Measurements from ENCODE around the gene MX1. TPM values are rescaled to one million over a fixed set of nuclear protein-coding genes. Genes with fewer than 3 reads are reported as not detected.
"Not testable (repeated sequence)": the region's sequence is repeated elsewhere in the genome, so short reads cannot be mapped to it uniquely, and the experiment has no call there.

The MX1 gene
- total RNA-seq, 1 experiment from 2014 or later: 1.2 TPM

GRCh38 chr21:41411449-41412089 is 14.5 kb upstream of the MX1 start:
- intact Hi-C loops (cut with micrococcal nuclease; ENCODE audit: unreplicated experiment): no loop called here

GRCh38 chr21:41417505-41417904 is 8.5 kb upstream of the MX1 start:
- DNase-seq (ENCODE audit: low spot score); CTCF ChIA-PET; H3K36me3 ChIP-seq (ENCODE audit: insufficient read depth, low read length, poor library complexity, severe bottlenecking); H3K27ac ChIP-seq (ENCODE audit: low read depth, low read length, poor library complexity, severe bottlenecking); POLR2A ChIA-PET (ENCODE audit: low non-redundant PET); BruUV-seq (replicated peaks); intact Hi-C loops (cut with micrococcal nuclease; ENCODE audit: unreplicated experiment); H3K4me1 ChIP-seq (ENCODE audit: insufficient read depth, low read length, poor library complexity, severe bottlenecking); H3K27me3 ChIP-seq (replicated peaks; ENCODE audit: insufficient read depth, low read depth, low read length, poor library complexity); H3K4me3 ChIP-seq (ENCODE audit: low read depth, low read length, poor library complexity, severe bottlenecking); H3K9me3 ChIP-seq (ENCODE audit: low read depth, low read length, poor library complexity, severe bottlenecking): not testable (repeated sequence)

More at GRCh38 chr21:41411449-41412089, 14.5 kb upstream of the MX1 start:
- CTCF ChIA-PET: interaction anchor here (0.7 kb wide), 1 partner anchor 28 kb away, joined by 3 read pairs; no protein-coding TSS in a partner anchor
- no TSS peak for BruUV-seq (replicated peaks)
- POLR2A ChIA-PET (ENCODE audit: low non-redundant PET): no interaction called here
- DNase-seq (ENCODE audit: low spot score): peak; percentile 18
- Histone ChIP-seq H3K4me3 (ENCODE audit: low read depth, low read length, poor library complexity, severe bottlenecking) (no peak overlapping the region), H3K27me3 (replicated peaks; ENCODE audit: insufficient read depth, low read depth, low read length, poor library complexity) (no peaks in the 10 kb centered on the region), H3K4me1 (ENCODE audit: insufficient read depth, low read length, poor library complexity, severe bottlenecking) (no peaks in the 10 kb centered on the region), H3K36me3 (ENCODE audit: insufficient read depth, low read length, poor library complexity, severe bottlenecking) (no peaks in the 10 kb centered on the region), H3K9me3 (ENCODE audit: low read depth, low read length, poor library complexity, severe bottlenecking) (no peaks in the 10 kb centered on the region), H3K27ac (ENCODE audit: low read depth, low read length, poor library complexity, severe bottlenecking) (no peak overlapping the region)
- no peak for TF ChIP-seq CTCF (conservative IDR thresholded peaks at IDR 0.05; ENCODE audit: low read depth, low read length)
- TF ChIP-seq EZH2 (IDR thresholded peaks at IDR 0.05; ENCODE audit: borderline replicate concordance, low read depth, low read length, poor library complexity, severe bottlenecking): no peak

- no peaks in the 10 kb centered on the region for H3K27me3 ChIP-seq (replicated peaks; ENCODE audit: insufficient read depth, low read depth, low read length, poor library complexity)
- no peaks in the 10 kb centered on the region for H3K4me1 ChIP-seq (ENCODE audit: insufficient read depth, low read length, poor library complexity, severe bottlenecking)
- POLR2A ChIA-PET (ENCODE audit: low non-redundant PET): no interaction called here
- no TSS peak for BruUV-seq (replicated peaks)
- CTCF ChIA-PET: no interaction called here
- no peak overlapping the region for H3K27ac ChIP-seq (ENCODE audit: low read depth, low read length, poor library complexity, severe bottlenecking)
- intact Hi-C loops (cut with micrococcal nuclease; ENCODE audit: unreplicated experiment): no loop called here
- no peak for DNase-seq (ENCODE audit: low spot score)
- no peak for TF ChIP-seq CTCF (conservative IDR thresholded peaks at IDR 0.05; ENCODE audit: low read depth, low read length)
- TF ChIP-seq EZH2 (IDR thresholded peaks at IDR 0.05; ENCODE audit: borderline replicate concordance, low read depth, low read length, poor library complexity, severe bottlenecking): no peak
- H3K36me3 ChIP-seq (ENCODE audit: insufficient read depth, low read length, poor library complexity, severe bottlenecking): no peaks in the 10 kb centered on the region
- no peaks in the 10 kb centered on the region for H3K9me3 ChIP-seq (ENCODE audit: low read depth, low read length, poor library complexity, severe bottlenecking)
- H3K4me3 ChIP-seq (ENCODE audit: low read depth, low read length, poor library complexity, severe bottlenecking): no peak overlapping the region
These were observed 7.6 kb upstream of the MX1 start for GRCh38 chr21:41418393-41418792.
